Ishikawa (cell line): ENCODE data around the gene NUP58.

Source experiments
- EP300 ChIP-seq: IDR thresholded peaks from 2 replicates; pipeline ENCODE4 v1.6.1; 2012; ENCODE audit warnings: borderline replicate concordance
- TAF1 ChIP-seq: IDR thresholded peaks from 2 replicates; pipeline ENCODE4 v1.6.1; 2012; ENCODE audit warnings: low read depth, mild to moderate bottlenecking
- TF ChIP-seq, protein P1 (sequence below): IDR thresholded peaks from 2 replicates; pipeline ENCODE4 v1.6.1; 2012

The NUP58 gene

DNA sequence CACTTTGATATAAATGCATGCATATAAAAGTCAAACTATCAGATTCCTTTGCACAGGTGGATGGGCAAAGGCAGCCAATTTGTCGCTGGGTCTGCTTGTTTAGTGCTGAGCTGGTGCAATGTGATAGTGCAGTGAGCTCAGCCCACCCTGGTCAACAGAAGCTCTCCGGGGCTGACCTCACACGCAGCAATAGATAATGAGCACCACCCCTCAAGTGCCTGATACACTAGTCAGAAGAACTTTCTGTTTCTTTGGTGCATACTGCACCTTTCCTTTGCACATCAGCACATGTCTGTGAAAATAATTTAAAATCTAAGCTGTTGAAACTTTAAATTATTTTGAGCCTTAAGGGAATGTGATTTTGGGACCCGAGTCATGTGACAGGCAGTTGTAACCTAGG is 90.5 kb downstream of the NUP58 start:
- TF ChIP-seq EP300: no peak
- no peak for TF ChIP-seq TAF1
- TF ChIP-seq, protein P1, sequence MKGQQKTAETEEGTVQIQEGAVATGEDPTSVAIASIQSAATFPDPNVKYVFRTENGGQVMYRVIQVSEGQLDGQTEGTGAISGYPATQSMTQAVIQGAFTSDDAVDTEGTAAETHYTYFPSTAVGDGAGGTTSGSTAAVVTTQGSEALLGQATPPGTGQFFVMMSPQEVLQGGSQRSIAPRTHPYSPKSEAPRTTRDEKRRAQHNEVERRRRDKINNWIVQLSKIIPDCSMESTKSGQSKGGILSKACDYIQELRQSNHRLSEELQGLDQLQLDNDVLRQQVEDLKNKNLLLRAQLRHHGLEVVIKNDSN: no peak
